Measurements from ENCODE around the gene PIGB. TPM values are rescaled to one million over a fixed set of nuclear protein-coding genes. Genes with fewer than 3 reads are reported as not detected.

PIGB gene
- total and polyA plus RNA-seq, 2 of the 13 experiments (the other 11 are each of a cell fraction or from before 2014, with no cell fraction given), result 14.5 to 19.1 TPM

GRCh38 chr15:55318588-55319494 is at the start of gene PIGB, which contains the start of gene PIGBOS1 (continued):
- TF ChIP-seq HMG20B (CRISPR knock-in tag; conservative IDR thresholded peaks at IDR 0.05), result peak; percentile 52; the same call in 1 of the 2 replicates
- peak; percentile 54; the same call in 1 of the 2 replicates for TF ChIP-seq ZNF598 (CRISPR knock-in tag; IDR thresholded peaks at IDR 0.05; ENCODE audit: borderline replicate concordance)
- TF ChIP-seq AHR (CRISPR knock-in tag; IDR thresholded peaks at IDR 0.05), result no peak
- peak; percentile 96 for TF ChIP-seq IRF2 (CRISPR knock-in tag; IDR thresholded peaks at IDR 0.05)
- TF ChIP-seq TFAP4 (IDR thresholded peaks at IDR 0.05; ENCODE audit: borderline replicate concordance, low read depth), result no peak
- no peak for TF ChIP-seq GLMP (CRISPR knock-in tag; IDR thresholded peaks at IDR 0.05; ENCODE audit: borderline replicate concordance)
- peak; percentile 81 for TF ChIP-seq FOXP1 (IDR thresholded peaks at IDR 0.05)
- 0 out of 2 replicates have a peak, but pooled peaks have one; percentile 29 for TF ChIP-seq FOXP1 (CRISPR knock-in tag; IDR thresholded peaks at IDR 0.05)
- TF ChIP-seq ZNF710 (CRISPR knock-in tag; IDR thresholded peaks at IDR 0.05; ENCODE audit: borderline replicate concordance), result 0 out of 2 replicates have a peak, but pooled peaks have one; percentile 23
- peak; percentile 99 for TF ChIP-seq KMT2B (CRISPR knock-in tag; IDR thresholded peaks at IDR 0.05)
- peak; percentile 92; the same call in 1 of the 2 replicates for TF ChIP-seq ZNF580 (CRISPR knock-in tag; IDR thresholded peaks at IDR 0.05; ENCODE audit: borderline replicate concordance, low read depth)
- TF ChIP-seq CEBPB (IDR thresholded peaks at IDR 0.05; ENCODE audit: borderline replicate concordance, low read depth, low read length), result peak; percentile 5; the same call in 1 of the 2 replicates
- no peak for TF ChIP-seq SNAPC5 (CRISPR knock-in tag; IDR thresholded peaks at IDR 0.05; ENCODE audit: borderline replicate concordance)
- no peak for TF ChIP-seq TRIM22 (IDR thresholded peaks at IDR 0.05)
- TF ChIP-seq HOXA7 (CRISPR knock-in tag; IDR thresholded peaks at IDR 0.05), result no peak
- TF ChIP-seq JUN (CRISPR knock-in tag; IDR thresholded peaks at IDR 0.05), result 0 out of 2 replicates have a peak, but pooled peaks have one; percentile 52
- TF ChIP-seq ZNF850 (CRISPR knock-in tag; conservative IDR thresholded peaks at IDR 0.05), result no peak
- TF ChIP-seq RFX1 (IDR thresholded peaks at IDR 0.05), result no peak
- no peak for TF ChIP-seq ZNF562 (CRISPR knock-in tag; IDR thresholded peaks at IDR 0.05; ENCODE audit: borderline replicate concordance)
- TF ChIP-seq ATAD3A (CRISPR knock-in tag; IDR thresholded peaks at IDR 0.05), result no peak
- TF ChIP-seq FOXM1 (CRISPR knock-in tag; IDR thresholded peaks at IDR 0.05), result no peak
- TF ChIP-seq NR2F1 (CRISPR knock-in tag; IDR thresholded peaks at IDR 0.05), result no peak
- peak; percentile 61 for TF ChIP-seq PTBP1 (IDR thresholded peaks at IDR 0.05; ENCODE audit: low read depth, low read length, poor library complexity, severe bottlenecking)
- no peak for TF ChIP-seq ZBTB7A (CRISPR knock-in tag; IDR thresholded peaks at IDR 0.05)
- no peak for TF ChIP-seq IRX3 (CRISPR knock-in tag; IDR thresholded peaks at IDR 0.05; ENCODE audit: borderline replicate concordance, low read depth)

All from HepG2 (cell line).